Dedifferentiated amniotic fluid mesenchymal stem cell (primary cell): Measurements from ENCODE around the gene MTSS2.
A peak's percentile ranks its signal among the peaks of the same experiment; 100 is the strongest.

ENCODE experiments used
- DNase-seq: peaks from one replicate; pipeline ENCODE4 v3.0.0-alpha.2; 2016; ENCODE audit errors: extremely low spot score

The MTSS2 gene

DNA sequence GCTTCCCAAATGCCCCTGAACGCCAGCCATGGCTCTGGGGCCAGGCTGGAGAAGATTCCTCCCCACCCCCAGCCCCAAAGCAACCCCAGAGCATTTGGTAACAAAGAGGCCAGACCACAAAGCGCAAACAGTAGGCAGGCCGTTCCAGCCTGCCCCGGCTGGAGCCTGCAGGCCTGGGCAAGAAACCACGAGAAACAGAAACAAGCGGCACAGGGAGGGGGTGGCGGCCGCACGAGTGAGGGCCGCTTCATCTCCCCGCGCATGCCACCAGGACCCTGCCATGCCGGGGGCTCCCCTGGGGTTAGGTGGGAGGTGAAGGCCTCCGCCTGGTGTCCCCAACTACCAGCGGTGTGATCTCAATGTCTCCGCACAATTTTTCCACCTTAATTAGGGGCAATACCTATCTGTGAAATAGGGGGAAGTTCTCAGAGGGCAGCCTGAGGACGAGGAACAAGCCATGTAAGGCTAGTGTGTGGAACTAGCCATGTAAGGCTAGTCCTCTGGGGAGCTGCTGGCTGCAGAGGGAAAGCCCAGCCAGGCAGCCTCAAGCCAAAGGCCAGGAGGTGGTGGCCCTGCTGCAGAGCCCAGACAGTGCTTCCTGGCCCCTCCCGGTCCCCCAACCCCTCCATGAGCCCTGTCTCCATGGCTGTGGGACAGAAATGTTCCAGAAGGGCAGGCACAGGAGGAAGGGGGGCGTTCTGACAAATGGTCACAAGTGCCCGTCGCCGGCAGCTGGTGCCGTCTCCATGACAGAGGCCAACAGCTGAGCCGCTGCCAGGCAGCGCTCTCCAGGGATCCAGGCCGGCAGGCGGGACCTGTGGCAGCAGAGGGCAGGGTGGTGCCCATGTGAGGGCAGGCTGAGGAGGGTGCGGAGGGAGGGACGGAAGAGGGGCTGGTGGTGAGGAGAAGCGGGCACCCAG, 14.5 kb upstream of the MTSS2 start:
- no peak for DNase-seq

DNA sequence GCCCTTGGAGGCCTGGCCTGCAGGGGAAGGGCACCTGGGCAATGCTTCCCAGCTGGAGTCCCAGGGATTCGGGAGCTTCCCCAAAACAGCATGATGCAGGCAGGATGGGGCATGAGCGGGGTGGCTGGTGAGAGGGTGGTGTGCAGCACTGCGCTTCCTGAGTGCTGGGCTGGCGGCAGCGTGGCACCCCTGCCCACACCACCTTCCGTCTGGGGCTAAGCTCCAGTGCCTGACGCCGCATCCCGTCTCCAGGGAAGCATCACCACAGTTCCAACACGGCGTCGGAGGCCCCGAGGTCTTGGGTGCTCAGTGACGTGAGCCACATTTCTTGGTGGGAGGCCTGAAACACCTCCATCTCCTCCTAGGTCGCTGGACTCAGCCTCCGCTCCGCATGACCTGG, 13.8 kb upstream of the MTSS2 start:
- no peak for DNase-seq

DNA sequence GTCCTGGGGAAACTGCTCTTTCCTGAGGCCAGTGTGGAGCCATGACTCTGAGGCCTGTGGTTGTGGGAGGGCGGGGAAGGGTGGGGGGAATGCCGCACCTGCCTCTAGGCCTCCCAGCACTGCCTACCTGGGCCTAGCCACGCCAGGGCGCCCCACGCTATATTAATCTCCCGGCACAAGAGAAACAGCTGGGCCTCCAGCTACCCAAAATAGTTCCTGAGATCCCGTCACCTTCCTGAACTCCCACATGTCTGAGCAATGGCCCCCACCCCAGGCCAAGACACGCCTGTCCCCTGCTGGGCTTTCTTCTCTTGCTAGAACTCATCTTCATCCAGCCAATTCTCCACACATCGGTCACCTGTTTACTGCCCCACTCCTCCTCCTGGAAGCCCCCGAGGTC, 13.0 kb upstream of the MTSS2 start:
- DNase-seq = no peak

DNA sequence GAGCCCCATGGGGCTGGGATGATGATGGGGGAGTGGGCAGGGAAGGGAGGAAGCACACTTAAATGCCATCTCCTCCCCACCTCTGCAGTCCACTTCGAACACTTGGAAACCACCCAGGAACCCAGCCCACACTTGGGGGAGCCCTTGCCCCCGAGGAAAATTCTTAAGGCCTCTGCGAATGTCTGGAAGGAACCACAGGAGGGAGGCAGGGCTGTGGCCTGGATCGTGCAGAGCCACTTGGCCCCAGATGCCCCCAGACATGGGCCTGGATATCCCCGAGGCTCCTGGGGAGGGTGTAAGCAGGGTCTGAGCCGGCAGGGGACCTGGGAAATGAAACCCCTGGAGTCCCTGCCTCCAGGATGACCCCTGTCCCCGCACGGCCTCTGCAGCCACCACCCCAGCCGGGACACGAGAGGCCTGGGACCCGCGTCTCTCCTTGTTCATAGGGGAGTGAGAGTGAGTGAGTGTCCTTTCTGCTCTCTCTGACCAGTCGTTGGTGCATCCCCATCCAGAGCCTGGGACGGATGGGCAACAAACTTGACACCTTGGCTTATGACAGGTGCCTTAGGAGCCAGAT, 11.8 kb upstream of the MTSS2 start:
- DNase-seq = peak; percentile 56

DNA sequence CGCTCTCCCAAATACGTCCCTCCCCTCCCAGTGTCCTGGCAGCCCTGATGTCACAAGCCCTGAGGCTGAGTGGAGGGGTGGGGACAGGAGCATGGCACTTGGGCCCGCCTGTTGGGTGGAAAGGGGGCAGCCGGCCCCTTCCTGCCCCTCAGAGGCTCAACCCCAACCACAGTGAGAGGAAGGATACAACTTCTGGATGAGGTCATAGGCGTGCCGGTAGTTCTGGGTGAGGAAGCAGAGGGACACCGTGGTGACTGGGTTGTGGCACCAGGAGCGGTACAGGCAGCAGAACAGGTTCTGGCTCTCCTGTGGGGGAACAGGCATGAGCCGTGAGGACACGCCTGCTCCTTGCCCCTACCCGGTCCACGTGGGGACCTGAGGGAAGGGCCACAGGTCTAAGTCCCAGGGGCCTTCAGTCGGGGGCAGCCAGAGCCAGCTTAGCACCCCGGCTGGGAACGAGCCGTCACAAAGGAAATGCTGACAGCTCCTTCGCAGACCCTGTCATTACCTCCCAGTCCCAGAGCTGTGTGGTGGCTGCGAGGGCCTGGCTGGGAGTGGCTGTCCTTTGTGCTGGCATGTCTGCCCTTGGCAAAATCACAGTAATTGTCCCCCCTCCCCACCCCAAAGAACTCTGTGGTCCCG, 11.2 kb upstream of the MTSS2 start:
- no peak for DNase-seq

DNA sequence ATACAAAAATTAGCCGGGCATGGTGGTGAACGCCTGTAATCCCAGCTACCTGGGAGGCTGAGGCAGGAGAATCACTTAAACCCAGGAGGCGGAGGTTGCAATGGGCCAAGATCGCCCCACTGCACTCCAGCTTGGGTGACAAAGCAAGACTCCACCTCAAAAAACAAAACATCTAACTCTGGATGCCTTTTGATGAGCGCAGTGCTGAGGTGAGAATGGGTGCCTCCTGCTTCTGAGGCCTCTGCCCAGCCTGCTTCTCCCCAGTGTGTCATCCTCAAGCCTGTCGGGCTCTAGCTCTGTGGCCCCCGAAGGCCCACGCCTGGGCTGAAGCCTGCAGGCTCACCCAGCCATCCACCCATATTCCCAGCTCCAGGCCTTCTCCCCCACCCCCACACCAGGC, 10.5 kb upstream of the MTSS2 start:
- no peak for DNase-seq

DNA sequence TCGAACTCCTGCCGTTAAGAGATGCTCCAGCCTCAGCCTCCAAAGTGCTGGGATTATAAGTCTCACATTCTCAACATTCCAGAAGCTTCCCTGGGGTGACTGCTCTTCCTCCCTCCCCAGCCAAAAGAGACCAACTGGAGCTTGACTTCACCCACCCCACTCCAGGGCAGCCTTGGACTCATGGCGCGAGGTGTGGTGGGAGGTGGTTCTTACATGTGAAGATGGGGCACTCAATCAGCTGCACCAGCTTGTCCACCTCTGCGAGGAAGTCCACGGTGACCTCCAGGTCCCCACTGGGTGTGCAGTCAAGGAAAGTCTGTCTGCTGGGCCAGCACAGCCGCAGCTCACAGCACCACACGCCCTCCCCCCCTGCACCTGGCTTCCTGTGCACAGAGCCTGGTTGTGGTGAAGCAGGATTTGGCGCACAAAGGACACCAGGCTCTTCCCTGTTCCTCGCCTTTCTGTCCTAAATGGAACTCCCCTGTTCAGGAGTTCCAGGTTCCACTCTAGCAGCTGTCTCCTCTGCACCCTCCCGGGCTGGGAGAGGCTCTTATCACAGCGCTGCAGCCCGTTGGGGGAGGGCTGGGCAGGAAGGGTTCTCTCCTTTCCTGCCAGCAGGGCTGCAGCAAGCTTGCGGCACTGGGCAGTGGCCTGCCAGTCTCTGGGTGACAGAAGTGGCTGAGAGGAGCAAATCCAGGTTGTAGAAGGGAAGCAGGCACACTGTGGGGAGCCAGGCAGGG, 9.6 kb upstream of the MTSS2 start:
- DNase-seq = no peak

DNA sequence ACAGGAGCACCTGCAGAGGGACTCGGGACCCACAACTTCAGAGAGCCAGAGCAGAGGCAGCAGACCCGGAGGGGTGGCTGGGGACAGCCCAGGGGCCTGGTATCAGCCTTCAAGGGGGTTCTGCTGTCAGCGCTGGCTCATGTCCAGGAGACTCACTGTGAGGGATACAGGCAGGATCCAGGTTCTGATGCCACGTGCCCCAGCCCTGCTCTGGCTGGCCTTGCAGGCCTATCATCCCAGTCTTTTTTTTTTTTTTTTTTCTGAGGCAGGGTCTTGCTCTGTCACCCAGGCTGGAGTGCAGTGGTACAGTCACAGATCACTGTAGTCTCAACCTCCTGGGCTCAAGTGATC, 9.0 kb upstream of the MTSS2 start:
- no peak for DNase-seq

DNA sequence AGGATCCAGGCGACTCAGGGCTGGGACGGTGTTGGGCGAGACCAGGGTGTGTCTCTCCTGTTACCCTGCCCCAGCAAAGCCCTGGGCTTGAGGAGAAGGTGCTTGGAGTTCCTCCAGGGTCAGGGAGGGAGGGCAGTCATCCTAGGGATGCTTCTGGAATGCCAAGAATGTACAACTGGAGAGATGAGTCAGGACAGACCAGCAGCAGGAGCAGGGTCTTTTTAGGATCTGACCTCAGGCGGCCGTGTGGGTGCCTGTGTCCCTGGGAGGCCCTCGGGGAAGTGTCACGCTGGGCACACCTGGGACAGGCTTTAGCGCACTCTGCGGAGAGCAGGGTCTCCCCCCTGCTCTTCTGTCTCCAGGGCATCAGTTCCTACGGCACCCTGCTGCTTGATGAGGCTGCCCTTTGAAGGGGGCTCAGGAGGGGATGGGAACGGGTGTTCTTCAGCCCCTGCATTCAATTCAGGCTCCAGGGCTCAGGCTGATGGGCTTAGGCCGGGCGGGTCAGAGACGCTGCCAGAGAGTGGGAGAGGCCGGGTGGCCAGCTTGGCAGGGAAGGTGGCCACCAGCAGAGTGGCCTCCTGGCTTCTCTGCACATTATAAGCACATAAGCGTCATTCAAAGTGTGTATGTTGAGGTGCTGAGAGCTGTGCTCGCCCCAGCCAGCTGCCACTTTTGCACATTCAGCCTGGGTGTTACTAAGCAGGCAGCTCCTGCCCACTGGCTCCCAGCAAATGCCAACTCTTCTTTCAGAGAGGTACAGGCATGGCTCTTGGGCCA, 8.4 kb upstream of the MTSS2 start:
- peak; percentile 59 for DNase-seq

DNA sequence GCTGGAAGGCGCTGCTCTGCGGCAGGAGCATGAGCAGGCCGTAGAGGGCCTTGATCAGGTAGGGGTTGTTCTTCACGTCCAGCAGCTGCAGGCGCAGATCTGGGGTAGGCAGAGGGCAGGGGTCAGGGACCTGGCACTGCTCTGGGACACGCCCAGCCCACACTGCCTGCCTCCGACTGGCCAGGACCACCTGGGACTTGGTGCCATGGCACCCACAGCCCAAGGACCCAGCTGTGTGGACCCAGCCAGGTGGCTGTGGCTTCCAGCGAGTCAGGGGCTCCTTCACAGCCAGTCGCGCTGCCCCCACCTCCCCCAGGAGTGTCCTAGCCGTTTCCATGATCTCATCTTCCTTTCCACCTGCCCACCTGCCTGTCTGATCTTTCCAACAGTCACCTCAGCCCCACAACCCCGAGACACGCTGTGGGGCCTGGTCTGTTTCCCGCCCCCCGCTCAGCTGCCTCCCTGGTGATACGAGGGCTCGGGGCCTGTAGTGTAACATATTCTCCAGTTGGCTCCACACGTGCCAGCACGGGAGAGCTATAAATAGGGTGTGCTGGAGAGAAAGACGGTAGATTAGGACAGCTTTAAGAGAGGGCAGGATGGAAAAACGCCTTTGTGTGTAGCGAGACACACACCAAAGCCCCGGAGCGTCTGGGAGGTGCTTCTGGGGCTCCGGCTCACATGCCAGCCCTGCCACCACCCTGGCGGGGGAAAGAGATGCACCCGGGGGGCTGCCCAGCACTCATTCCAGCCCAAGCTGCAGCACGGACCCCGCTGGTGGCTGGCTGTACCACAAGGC, 7.2 kb upstream of the MTSS2 start:
- DNase-seq = no peak

DNA sequence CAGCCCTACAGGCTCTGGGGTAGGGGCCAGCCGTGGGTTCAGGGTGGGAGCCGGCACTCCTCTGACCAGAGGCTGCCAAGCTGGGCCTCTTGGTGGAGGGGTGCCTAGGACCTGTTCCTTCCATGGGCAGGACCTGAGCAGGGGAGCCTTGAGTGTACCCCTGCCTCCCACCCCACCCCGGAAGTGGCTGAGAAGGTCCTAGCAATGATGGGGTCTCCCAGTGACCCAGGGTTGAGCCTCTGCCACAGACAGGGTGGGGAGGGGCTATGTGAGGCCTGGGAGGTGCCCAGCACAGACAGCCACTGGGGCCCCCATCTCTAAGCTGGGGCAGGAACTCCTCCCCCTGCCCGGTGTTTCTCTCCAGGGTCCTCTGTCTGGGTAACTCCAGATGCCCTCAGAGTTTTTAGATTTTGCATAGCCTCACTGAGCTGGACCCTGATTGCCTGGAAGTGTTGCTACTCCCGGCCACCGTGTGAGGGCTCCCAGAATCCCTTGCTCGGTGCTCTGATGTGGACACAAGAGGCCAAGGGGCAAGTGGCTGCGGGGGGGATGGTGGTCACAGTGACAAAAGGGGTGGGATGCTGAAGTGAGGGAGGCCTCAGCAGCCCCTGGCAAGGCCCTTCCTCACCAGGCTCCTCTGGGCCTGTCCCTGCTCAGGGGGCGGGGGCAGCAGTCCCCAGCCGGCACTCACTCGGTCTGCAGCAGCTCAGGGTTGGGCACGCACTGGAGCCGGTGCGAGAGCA, 6.4 kb upstream of the MTSS2 start:
- no peak for DNase-seq

DNA sequence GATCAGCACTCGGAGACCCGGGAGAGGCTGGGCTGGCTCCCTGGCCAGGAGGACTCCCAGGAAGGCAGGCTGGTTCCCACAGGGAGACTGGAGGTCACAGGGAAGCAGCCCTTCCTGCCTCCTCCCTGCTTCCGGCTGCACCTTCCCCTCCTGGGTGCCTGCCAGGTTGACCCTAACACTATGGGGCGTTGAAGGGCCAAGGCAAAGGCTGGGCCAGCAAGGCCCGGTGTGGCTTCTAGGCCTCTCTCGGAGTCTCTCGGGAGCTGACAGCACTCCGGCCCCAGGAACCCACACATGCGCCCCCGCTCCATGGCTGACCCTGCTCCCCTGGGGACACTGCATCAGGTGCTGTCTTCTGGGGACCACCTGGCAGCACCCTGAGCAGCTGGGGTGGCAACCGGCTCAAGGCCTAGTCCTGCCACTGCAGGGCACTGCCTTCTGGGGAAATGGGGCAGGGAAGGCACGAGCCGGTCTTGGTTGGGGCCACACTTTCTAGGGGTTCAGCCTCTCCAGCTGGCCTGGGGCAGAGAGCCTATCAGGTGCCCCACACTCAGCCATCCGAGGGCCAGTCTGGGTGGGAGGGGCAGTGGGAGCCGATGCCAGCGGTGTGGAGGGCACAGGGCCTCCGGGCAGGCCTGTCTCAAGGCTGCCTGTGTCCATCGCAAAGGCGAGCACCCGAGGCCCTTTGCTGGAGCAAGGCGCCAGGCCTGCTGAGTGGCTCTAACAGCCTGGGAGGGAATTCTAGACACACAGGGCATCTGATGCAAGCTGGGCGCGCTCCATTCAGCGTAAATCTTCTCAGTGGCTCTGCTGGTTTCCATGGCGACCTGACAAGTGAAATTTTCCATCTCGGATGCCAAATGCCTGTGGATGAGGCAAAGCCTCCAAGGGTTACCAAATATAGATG, 5.6 kb upstream of the MTSS2 start:
- DNase-seq = peak; percentile 100

DNA sequence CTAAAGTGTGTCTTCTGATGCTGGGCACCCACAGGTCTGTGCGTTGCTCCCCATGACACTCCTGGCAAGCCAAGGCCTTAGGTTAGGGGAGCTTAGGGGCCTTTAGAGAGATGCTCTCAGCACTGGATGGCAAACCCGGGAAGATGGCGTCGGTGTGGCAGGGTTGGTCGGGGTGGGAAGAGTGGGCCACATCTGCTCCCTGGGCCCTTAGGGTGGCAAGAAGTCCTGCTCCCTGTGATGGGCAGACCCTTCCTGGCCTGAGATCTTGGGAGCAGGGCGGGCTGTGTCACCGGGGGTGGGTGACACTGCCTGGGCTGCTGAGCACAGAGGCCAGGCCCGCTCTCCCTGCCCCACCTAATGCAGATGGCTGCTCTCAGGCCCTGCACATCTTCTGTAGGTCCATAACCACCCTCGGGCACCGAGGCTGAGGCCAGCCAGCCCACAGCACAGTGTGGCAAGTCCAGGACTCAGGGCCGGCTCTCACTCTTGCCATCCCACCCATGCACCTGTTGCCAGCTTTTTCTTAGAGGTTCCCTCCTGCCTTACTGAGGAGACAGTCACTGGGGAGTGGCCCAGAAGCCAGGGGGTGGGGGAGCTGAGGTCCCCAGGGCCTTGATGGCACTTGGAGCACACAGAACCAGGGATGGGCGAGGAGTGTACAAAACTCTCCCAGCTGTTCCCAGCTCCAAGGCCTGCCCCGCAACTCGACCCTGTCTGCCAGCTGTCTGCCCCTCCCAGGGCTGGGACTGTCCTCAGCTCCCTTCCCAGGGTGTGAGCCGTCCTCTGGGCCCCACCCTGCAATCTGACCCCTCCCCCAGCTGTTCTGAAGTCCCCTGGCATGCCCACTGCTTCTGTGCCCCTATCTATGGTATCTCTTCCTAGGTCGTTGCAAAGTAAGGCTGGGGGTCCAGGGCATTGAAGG, 4.4 kb upstream of the MTSS2 start:
- no peak for DNase-seq

DNA sequence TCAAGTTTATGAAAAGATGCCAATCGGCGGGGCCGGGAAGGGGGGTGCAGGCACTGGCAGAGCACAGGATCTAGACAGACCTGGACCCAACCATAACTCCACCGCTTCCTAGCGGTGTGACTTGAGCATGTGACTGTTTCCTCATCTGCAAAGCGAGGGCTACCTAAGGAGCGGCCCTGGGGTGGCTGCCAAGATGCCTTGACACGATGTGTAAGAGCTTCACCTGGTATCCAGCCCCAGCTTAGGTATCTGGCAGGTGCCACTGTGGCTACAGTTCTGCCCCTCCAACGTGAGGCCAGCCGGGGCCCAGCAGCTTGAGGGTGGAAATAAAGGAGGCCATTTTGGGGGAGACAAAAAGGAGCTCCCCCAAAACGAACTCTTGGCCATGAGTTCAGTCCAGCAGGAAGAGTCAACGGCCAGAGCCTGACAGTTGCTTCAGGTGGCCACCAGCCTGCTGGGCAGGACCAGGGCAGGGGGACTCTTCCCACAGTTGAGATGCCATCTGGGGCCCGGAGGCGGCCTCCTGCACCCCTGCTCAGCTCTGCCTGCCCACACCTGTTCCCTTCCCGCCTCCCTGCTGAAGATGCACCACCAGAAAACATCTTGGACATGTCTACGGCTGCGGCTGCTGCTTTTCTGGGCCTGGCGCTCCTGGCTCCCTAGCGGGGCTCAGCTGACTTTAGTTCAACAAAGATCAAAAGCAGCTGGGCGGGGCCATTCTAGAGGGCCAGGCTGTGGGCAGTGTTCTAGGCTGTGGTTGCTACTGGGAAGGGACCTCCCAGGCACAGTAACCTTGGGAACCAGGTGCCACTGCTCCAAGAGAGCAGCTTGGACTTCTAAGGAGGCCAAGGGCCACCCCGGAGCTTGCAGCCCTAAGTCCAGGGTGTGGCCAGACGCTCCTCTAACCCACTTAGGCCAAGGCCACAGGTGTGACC, 3.4 kb upstream of the MTSS2 start:
- DNase-seq = no peak

DNA sequence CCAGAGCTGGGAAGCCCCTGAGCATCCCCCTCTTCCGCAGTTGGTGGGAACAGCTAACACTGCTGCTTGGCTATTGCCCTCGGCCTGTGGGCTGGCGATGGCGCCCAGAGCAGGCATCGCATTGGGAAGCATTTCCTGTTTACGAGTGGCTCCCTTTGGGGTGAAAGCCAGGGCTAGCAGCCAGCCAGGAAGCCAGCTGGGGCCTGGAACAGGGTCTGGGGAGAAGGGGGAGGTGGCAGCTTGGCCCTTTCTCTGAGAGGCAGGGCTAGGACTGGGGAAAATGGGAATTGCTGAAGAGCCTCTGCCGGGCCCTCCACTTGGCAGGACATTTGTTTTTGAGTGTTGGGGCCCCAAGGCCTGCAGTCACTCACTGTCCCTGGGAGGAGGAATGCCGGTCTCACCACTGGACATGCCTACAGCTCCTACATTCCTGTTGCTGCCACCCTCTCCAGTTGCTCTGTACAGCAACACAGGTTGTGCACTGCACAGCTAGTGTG, 2.4 kb upstream of the MTSS2 start:
- DNase-seq = no peak

DNA sequence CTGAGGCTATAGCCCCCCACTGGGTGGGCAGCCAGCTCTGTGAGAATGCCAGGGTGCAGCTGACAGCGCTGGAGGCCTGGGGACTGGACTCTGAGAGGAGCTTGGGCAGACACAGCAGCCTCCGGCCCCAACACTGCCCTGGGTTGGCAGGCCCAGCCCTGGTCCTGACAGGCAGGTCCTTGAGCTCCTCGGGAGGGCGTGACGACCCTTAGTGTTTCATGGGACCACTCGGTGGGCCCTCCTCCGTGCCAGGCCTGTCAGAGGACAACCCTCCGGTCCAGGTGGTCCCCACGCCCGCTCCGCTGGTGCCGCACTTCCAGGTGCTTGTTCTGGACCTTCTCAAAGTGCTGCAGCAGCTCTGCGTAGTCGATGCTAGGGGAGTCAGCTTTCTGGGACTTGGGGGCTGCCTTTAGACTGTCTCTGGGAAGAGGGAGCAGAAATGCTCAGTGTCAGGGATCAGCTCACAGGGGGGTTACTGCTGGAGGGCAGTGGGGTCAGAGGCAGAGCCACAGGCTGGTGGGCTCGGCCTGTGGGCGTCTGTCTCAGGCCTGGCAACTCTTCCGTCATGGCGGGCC, 1.9 kb upstream of the MTSS2 start:
- DNase-seq = no peak
